GOT3 (cell line): Measurements from ENCODE around the gene SGSM2.

ENCODE experiments used
- DNase-seq: peaks from one replicate; lab custom pipeline; 2025; ENCODE audit warnings: mixed read lengths; lab: John Stamatoyannopoulos, UW

SGSM2 gene

DNA sequence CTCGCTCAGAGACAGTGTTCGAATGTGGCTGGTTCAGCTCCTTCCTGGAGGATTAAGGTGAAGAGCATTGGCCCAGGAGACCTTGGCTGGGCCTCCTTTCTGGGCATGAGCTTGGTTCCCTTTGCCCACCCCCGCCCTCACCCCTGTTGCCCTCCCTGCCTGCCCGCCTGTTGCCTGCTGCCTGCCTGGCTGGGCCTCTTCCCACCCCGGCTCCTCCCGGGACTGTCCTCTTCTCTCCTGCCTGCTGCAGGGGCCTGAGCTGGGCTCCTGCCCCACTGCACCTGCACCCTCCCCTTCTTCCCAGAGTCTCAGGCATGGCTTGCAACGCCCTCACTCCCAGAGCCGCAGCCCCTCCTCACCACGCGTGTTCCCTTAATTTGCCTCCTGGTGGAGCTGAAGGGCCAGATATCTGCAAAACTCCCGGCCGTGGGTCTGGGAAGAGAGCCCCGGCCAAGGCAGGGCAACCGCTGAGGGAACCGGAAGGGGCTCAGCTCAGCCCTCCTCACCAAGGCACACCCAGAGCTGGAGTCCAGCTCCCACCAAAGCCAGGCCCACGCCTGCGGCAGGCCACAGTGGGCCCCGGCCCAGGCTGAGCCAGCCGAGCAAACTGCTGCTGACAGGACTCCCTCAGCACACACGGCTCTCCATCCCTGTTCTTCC lies 32.4 kb downstream of the SGSM2 start:
- DNase-seq = no peak

DNA sequence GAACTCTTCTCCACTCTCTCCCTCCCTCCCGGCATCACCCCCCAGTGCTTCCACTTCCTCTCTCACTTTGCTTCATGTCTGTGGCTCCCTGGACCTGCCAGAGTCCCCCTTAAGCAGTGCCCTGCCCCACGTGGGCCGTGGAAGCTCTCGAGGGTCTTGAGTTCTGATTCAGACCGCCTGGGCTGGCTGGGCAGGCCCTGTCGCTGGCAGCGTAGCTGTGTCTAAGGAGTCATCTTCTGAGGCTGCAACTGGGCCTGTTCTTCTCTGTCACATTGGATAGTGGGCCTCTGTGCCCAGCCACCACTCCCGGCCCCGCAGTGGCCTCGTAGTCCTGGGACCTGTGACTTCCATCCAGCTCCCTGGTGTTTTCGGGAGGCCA lies 32.9 kb downstream of the SGSM2 start:
- DNase-seq = no peak

DNA sequence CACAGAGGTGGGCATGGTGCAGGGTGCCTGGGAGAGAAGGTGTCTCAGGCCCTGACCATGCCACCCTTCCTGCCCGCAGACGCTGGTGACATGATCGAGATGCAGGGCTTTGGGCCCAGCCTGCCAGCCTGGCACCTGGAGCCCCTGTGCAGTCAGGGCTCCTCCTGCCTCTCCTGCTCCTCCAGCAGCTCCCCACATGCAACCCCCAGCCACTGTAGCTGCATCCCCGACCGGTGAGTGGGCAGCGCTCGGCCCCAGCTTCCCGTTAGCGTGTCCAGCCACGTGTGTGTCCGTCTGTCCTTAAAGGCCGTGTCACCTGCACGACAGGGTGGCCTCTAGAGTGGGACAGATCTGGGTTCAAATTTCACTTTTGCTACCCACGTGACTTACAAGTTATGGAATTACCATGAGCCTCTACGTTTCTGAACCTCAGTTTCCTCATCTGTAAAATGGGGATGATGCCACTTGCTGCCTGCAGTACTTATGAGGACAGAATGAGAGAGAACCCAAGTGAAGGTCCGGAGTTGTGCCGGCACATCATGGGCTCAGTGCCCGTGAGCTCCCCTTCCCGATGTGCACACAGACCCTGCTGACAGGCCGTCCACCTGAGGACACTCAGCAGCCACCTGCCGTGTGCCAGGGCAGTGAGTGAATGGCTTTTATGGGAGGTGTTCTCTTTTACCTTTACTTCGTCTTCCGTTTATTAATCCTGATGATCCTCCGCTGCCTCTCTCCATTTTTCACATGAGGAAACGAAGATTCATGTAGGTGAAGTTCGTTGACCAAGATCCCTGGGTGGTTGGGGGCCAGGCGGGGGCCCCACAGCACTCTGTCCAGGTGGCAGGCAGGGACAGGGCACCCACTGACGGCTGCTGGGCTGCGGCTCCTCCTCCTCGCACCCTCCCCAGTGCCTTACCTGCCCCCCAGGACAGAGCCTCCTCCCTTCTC lies 34.2 kb downstream of the SGSM2 start:
- no peak for DNase-seq

DNA sequence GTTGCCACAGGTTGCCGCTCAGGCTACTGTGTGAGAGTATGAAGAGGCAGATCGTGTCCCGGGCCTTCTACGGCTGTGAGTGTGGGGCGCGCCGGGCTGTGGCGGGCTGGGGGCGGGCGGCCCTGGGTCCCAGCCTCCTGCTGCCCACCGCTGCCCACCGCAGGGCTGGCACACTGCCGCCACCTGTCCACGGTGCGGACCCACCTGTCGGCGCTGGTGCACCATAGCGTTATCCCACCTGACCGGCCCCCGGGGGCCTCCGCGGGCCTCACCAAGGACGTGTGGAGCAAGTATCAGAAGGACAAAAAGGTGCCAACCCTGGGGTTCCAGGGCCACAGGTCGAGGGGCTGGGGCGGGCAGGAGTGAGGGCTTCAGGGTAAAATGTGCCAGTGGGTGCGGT lies 34.9 kb downstream of the SGSM2 start:
- DNase-seq = no peak

DNA sequence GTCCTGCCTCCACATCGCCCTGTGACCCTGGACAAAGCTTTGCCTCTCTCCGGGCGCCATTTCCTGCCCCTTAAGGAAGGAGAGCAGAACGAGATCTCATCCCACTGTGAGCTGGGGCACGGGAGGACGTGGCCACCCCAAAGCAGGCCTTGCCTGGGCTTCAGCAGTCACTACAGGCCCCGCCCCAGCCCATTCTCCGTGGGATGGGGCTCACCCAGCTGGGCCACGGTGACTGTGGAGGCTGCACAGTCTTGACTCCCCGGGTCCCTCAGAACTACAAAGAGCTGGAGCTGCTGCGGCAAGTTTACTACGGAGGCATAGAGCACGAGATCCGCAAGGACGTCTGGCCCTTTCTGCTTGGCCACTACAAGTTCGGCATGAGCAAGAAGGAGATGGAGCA lies 35.4 kb downstream of the SGSM2 start:
- no peak for DNase-seq

DNA sequence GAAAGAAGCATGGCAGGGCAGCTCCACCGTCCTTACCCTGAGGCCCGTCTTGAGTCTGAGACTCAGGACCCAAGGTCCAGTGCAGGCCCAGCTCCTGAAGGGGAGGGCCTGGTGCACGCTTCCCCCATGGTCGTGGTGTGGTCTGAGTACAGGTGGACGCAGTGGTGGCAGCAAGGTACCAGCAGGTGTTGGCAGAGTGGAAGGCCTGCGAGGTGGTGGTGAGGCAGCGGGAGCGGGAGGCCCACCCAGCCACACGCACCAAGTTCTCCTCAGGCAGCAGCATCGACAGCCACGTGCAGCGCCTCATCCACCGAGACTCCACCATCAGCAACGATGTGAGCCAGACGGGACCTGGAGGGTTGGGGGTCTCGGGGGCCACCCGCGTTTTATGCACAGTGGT lies 35.9 kb downstream of the SGSM2 start:
- no peak for DNase-seq

DNA sequence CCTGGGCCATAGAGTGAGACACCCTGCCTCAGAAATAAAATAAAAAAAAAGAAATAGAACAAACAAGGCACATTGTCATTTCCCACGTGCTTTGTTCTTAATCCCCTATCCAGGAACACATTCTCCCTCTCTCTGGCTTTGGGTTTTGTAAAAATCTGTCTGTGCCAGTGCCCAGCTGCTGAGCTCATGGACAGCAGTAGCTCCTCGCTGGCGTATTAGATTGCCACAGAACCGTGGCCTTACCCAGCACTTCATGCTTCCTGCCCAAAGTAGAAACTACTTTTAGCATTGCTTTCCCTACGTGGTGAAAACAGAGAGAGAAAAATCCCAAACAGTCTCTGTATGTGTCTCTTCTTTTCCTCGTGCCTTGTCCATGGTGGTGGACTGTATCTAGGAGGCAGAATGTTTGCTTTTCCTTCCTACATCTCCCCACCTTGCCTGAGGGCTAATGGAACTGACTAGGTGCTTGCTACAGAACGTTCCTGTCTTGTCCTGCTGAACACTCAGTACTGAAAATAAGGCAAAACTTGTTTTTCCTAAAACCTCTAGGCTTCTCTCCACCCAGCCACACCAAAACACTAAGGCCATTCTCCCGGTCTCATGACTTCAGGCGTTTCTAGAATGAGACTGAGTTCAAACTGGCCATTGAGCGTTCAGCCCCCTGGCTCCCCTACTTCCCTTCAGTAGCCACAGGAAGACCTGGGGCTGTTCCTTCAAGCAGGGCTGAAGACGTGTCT lies 37.4 kb downstream of the SGSM2 start:
- DNase-seq = no peak

DNA sequence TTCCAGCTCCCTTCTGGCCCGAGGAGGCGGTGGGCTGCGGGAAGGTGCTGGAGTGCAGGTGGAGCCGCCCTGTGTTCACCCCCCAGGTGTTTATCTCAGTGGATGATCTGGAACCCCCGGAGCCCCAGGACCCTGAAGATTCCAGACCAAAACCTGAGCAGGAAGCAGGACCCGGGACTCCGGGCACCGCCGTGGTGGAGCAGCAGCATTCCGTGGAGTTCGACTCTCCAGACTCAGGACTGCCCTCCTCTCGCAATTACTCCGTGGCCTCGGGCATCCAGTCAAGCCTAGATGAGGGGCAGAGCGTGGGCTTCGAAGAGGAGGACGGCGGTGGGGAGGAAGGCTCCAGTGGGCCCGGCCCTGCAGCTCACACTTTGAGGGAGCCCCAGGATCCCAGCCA lies 38.1 kb downstream of the SGSM2 start:
- DNase-seq = no peak

DNA sequence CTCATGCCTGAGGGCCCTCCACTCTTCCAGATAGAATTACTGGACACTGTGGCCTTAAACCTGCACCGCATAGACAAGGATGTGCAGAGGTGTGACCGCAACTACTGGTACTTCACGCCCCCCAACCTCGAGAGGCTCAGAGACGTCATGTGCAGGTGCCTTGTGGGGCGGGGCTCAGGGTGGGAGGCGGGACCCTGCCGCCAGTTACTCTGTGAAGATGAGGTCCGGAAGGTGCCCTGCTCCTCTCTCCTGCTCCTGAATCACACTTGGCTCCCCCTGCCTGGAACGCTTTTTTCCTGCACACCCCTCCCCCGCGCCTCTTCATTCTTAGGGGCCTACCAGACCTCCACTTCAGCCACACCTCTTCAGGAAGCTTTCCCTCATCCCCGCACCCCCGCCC lies 38.8 kb downstream of the SGSM2 start:
- DNase-seq = no peak

DNA sequence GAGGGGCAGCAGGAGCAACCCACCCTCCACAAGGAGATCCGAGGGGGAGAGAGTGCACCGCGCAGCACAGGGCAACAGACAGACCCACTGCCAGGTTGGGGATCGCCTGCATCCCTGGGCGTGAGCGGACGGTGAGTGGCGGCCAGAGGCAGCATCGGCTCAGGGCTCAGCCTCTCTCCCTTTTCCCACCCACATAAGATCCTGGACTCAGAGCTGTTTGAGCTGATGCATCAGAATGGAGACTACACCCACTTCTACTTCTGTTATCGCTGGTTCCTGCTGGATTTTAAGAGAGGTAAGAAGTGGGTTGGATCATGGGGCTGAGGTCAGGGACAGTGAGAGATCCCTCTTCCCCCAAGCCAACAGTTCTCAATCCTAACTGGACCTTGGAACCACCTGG lies 40.4 kb downstream of the SGSM2 start:
- no peak for DNase-seq

DNA sequence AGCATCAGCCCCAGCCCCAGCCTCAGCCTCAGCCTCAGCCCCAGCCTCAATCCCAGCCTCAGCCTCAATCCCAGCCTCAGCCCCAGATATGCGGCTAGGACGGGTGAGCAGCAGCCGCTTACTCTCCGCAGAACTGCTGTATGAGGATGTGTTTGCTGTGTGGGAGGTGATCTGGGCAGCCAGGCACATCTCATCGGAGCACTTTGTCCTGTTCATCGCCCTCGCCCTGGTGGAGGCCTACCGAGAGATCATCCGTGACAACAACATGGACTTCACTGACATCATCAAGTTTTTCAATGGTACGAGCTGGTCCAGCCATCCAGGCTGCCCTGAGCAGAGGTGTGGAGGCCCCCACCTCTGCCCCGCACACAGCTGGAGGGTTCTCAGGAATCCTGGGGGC lies 41.6 kb downstream of the SGSM2 start:
- DNase-seq = no peak

DNA sequence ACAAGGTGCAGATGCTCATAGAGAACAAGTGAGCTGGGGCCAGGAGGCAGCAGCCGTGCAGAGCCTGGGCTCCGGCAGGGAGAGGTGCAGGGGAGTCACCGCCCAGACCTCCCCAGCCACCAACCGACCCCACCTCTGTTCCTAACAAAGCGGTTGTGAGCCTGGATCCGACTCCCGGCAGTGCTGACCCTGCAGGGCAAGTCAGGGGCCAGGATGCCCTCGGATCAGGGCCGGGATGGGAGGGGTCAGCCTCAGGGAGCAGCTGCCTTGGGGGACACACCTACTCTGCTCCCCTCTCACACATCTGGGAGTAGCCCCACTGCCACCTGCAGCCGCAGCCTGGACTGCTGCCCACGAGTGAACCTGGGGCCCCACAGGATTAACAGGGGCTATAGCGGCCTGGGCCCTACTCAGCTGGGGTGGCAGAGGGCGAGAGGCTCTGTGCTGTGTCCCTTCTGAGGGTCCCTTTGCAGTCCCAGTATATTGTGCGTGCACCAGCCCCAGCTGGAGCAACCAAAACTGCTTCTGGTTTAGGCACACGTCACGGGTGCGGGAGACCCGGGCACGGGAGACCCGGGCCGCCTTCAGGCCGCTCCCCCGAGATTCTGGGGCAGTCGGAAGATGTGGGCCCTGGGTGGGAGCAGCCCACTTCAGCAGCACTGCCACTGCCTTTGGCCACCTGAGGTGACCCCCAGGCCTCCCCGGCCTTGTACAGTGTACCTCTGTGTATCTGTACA lies 42.4 kb downstream of the SGSM2 start:
- DNase-seq = no peak

DNA sequence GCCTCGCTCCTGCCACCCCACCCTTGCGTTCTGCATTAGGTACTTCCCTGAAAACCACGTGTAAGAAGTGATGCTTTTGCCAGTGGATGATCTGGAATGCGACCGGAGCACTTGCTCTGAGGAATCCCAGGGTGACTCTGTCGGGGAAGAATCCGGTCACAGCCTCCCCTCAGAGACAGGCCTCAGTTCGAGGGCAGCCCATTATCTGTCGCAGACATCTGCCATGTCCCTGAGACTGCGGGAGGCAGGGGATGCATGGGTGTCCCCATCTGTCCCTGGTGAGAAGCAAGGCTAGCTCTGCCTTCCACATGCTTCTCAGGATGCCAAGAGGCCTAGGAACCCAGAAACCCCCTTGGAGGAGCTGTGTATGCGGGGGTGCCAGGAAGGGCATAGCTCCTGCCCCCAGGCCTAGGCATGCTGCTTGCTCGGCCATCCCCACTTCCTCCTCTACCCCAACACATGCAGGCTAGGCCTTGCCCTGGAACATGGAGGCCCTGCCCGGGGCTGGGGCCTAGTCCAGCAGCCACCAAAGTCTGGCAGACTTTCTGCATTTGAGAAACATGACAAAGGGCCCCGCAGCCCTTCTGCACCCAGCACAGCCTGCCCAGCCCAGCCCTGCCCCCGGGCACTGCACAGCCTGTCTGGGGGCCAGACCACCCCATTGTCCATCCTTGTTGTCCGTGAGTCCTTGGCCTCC lies 43.1 kb downstream of the SGSM2 start:
- DNase-seq = no peak

DNA sequence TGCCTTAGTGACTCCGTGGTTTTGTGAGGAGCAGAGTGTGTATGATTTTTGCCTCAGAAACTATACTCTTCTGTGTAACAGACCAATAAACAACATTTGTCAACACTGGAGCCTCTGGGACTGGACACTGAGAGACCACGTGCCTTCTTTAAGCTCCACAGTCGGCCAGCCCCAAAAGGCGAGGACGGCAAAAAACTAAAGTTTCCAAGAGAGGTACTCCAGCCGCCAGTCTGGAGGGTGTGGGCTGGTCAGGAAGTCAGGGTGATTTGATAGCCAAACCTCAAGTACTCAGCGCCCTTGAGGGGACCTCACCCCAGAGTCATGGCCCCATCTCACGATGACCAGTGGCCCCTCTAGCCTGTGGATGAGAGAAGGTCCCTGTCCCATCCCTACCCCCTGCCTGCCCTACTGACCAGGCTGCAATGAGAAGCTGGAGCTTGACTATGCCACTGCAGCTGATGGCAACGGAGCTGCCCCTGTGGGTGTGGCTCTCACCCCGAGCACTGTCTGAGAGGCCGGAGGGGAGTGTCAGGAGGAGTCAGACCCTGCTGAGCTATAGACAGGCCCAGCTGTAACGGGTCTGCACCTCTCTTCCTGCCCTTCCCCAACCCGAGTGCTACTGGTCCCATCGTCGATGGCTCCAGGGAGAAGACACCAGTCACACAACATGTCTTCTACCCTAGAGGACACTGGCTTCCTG lies 43.8 kb downstream of the SGSM2 start:
- no peak for DNase-seq

DNA sequence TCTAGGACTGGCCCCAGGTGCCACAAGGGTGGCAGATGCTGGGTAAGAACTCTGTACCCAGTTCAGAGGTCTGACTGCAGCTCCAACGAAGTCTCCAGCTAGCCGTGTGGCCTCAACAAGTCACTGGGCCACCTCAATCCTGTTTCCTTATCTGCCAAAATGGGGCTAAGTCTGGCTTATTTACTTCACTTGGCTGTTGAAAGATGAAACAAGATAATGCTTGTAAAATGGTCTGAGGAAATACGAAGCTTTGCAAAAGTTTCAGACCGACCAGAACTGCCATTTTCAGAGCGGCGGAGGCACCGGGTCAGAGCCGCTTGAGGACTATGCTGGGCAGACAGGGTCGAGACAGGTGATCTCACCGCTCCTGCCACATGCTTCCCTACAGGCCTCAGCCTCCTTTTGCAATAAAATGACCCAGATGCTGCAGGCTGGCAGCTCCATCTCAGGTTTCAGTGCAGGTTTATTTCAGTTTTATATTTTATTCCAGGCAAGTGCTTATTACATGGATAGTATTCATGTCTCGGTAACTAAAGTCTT lies 46.4 kb downstream of the SGSM2 start:
- no peak for DNase-seq

DNA sequence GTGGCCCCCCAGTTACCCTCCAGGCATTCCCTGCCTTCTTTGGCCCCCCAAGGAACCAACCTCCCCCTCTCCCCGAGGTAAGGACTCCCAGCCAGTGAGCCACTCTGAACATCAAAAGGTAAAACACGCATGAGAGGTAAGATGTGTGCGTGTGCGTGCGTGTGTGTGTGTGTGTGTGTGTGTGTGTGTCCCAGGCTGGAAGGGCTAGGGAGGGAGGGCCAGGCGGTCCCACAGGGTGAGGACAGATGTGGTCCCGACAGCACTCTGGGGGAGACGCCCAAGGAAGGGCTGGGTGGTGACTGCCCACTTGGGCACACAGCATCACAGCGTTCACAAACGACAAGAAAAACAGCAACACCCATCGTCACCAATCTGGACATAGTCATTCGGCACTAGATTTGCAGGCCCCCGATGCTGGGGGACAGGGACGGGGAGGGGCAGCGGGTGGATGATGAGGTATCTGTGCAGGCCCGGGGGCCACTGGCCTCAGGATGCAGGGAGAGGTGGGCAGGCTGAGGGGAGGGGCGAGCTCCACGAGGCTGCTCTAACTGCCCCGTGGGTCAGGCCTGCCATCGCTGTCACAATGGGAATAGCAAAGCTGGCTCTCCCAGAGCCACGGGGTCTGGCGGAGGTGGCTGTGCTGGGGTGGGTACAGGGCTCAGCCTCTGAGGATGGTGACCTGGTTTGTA lies 47.3 kb downstream of the SGSM2 start:
- no peak for DNase-seq

DNA sequence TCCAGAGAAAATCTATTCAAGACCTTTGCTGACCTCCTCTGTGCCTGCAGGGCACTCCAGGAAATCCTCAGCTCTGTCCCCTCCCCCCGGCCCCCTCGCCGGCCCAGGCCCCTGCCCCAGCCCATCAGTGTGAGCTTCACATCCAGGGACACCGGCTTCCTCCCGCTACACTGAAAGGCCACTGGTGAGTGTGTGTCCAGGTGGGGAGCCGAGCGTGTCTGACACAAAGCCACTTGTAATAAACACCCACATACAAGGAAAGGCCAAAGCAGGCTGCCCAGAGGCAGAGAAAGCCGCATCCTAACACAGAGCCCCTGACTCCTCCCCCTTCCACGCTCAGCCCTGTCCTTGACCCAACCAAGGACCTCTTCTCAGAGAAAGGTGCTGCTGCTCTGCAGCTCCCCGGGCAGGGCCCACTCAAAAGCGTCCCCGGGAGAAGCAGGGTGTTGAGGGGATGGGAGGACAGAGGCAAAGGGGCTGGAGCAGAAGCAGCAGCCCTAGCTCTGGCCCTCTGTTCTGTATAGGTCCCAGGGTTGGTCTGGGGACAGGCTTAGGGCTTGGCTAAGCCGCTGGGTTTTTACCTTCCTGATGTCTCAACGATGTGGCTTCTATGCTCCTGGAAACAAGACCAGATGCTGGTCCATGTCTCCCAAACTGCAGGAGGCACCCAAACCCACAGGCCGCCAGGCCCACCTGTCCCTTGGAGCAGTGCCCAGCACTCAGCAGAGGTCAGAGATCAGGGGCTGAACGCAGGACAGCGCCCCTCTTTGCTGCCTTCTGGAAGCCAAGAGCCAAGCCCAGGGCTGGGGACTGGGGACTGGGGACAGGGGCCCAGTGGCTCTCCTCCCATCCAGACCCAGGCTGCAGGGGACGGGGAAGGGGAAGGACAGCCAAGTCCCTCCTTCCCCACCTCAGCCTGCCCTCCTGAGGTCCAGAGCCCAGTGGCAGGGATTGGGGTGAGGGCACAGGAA lies 48.2 kb downstream of the SGSM2 start:
- no peak for DNase-seq

DNA sequence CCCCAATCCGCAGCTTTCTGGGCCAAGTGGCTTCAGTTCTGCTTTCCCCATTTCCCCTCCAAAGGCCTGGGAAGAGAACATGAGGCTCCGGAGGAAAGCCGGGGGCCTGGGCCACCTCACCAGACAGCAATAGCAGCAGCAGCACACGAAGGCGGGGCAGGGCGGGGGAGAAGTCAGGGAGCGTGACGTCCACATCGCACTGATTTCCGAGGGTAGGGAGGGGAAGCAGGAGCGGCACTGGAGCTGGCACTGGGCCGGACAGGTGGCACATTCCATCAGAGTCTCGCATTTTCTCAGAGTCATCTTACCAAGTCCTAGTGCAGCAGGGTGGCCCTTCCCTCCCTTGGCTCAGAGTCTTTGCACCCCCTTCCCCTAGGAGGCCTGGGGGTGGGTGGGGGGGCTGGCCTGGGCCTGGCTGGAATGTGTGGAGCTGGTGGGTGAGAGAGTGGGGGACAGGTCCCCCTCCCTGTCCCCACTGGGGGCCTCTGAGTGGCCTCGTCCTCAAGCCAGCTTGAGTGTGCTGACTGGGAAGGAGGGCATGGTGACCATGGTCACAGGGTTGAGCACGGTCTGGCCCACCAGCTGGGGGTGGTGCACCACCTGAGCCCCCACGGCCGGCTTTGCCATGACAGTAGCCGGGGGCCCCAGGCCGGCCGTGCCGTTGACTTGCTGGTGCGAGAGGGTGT lies 49.2 kb downstream of the SGSM2 start:
- DNase-seq = no peak
